Lower lobe of right lung (tissue), 2 donors: ENCODE measurements around the gene APBB2. TPM values are rescaled to one million over a fixed set of nuclear protein-coding genes. Genes with fewer than 3 reads are reported as not detected.

Source experiments
- ATAC-seq, 2 donors: fragments of 200-7000 bp; cut with Tn5 transposase; one replicate each; pipeline ENCODE4 v1.9.1; 2020 to 2022; ENCODE audit warnings: mild to moderate bottlenecking in 2 of 2, moderate library complexity in 2 of 2
- DNase-seq: peaks from one replicate; pipeline ENCODE4 v3.0.0-alpha.2; 2020
- H3K27ac ChIP-seq: fragments of 200-600 bp; one replicate; pipeline ENCODE4 v1.8.0; 2022
- H3K27me3 ChIP-seq: fragments of 200-600 bp; one replicate; pipeline ENCODE4 v1.8.0; 2022; ENCODE audit warnings: low read depth
- H3K36me3 ChIP-seq: fragments of 200-600 bp; one replicate; pipeline ENCODE4 v1.8.0; 2022; ENCODE audit warnings: mild to moderate bottlenecking
- H3K4me1 ChIP-seq: fragments of 200-600 bp; one replicate; pipeline ENCODE4 v1.8.0; 2022
- H3K4me3 ChIP-seq: fragments of 200-600 bp; one replicate; pipeline ENCODE4 v1.8.0; 2022; ENCODE audit warnings: mild to moderate bottlenecking
- H3K9me3 ChIP-seq: fragments of 200-600 bp; one replicate; pipeline ENCODE4 v1.8.0; 2022
- CTCF ChIP-seq: fragments of 200-600 bp; IDR thresholded peaks from one replicate; pipeline ENCODE4 v1.8.0; 2022; ENCODE audit warnings: antibody characterized with exemption, mild to moderate bottlenecking
- intact Hi-C: fragments of 100-400 bp; cut with DNase I; formaldehyde crosslinking; loops from one replicate; pipeline ENCODE4 v1.11.0; 2022
- total RNA-seq: library from RNA; stranded (reverse); fragmentation: NEBNext Ultra II Directional; extraction: Animal tissue kit (Norgen Biotek cat#: 25700); gene quantifications from one replicate; pipeline ENCODE4 v1.2.1, GENCODE V29; 2021
- donor health status: DM: no; HTN: yes; CAD: no; lungs with severe emphysema.

APBB2 gene
- total RNA-seq, 1 donor from 2014 or later: 59.3 TPM

DNA sequence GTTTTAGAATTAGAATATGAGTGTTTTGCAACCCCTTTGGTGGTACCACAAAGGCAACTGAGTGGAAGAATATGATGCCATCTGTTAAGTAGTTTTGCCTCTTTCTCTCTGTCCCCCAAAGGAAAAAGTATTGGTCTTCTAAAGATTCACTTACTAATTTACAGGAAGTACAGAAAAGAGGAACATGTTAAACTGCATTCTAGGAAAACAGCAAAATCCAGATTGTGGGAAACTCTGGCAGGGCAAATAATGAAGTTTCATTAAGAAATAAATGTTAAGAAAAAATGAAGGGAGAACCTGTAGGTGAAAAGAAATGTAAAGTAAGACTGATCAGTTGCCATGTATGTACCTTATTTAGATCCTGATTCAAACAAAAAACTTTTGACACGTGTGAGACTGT lies 425.3 kb downstream of the APBB2 start:
- Histone ChIP-seq H3K27me3 (no peaks in the 10 kb centered on the region), H3K36me3 (no peaks in the 10 kb centered on the region), H3K4me3 (no peak overlapping the region), H3K27ac (peak overlapping the region; percentile 5), H3K9me3 (no peaks in the 10 kb centered on the region), H3K4me1 (no peaks in the 10 kb centered on the region)
- no peak for TF ChIP-seq CTCF
- DNase-seq (no peak), ATAC-seq (no peak)
- intact Hi-C loops: no loop called here

GRCh38 chr4:40788331-40788730 lies 426.0 kb downstream of the APBB2 start:
- Histone ChIP-seq H3K4me1 (no peaks in the 10 kb centered on the region), H3K4me3 (no peak overlapping the region), H3K36me3 (no peaks in the 10 kb centered on the region), H3K9me3 (no peaks in the 10 kb centered on the region), H3K27me3 (no peaks in the 10 kb centered on the region), H3K27ac (peak overlapping the region; percentile 5)
- TF ChIP-seq CTCF: no peak
- intact Hi-C loops: no loop called here
- no peak for DNase-seq
- peak; percentile 33 to 67 for ATAC-seq

DNA sequence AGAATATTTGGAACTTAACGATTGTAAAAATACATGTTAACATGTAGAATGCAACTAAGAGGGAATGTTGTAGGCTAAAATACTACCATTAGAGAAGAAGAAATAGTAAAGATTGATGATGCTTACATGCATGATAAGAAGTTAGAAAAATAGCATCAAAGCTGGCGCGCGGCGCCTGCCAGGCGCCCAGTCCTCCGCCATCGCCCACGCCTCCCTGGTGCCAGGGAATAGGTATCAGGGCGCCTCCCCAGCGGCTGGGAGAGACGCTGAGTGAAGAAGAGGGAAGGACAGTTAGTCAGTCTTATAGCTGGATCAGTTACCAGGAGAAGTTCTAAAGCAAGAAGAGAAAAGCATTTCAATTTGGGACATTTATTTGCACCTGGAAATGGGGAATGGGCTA lies 428.6 kb downstream of the APBB2 start:
- Histone ChIP-seq H3K4me3 (no peak overlapping the region), H3K27me3 (no peaks in the 10 kb centered on the region), H3K27ac (no peak overlapping the region), H3K9me3 (no peaks in the 10 kb centered on the region), H3K4me1 (no peaks in the 10 kb centered on the region), H3K36me3 (no peaks in the 10 kb centered on the region)
- intact Hi-C loops: no loop called here
- TF ChIP-seq CTCF: no peak
- DNase-seq: no peak
- ATAC-seq: no peak

GRCh38 chr4:40782876-40783275 lies 431.5 kb downstream of the APBB2 start:
- no peaks in the 10 kb centered on the region for H3K36me3 ChIP-seq
- no peak overlapping the region for H3K4me3 ChIP-seq
- intact Hi-C loops: no loop called here
- DNase-seq (no peak), ATAC-seq (no peak)
- no peaks in the 10 kb centered on the region for H3K27me3 ChIP-seq
- H3K27ac ChIP-seq: no peak overlapping the region
- no peak for TF ChIP-seq CTCF
- no peaks in the 10 kb centered on the region for H3K4me1 ChIP-seq
- no peaks in the 10 kb centered on the region for H3K9me3 ChIP-seq

GRCh38 chr4:40778090-40778489 lies 436.3 kb downstream of the APBB2 start:
- no peaks in the 10 kb centered on the region for H3K27me3 ChIP-seq
- H3K9me3 ChIP-seq: no peaks in the 10 kb centered on the region
- no peaks in the 10 kb centered on the region for H3K36me3 ChIP-seq
- no peaks in the 10 kb centered on the region for H3K4me1 ChIP-seq
- ATAC-seq (no peak), DNase-seq (no peak)
- no peak for TF ChIP-seq CTCF
- no peak overlapping the region for H3K27ac ChIP-seq
- H3K4me3 ChIP-seq: no peak overlapping the region
- intact Hi-C loops: no loop called here

GRCh38 chr4:40769266-40769665 lies 445.1 kb downstream of the APBB2 start:
- Histone ChIP-seq H3K27ac (no peak overlapping the region), H3K4me1 (no peaks in the 10 kb centered on the region), H3K27me3 (no peaks in the 10 kb centered on the region), H3K36me3 (no peaks in the 10 kb centered on the region), H3K4me3 (no peak overlapping the region), H3K9me3 (no peaks in the 10 kb centered on the region)
- TF ChIP-seq CTCF: no peak
- DNase-seq (no peak), ATAC-seq (no peak)
- intact Hi-C loops: no loop called here
